HG02763 (cell line): ENCODE measurements around the gene GIMAP7.
"Not testable (repeated sequence)": the region's sequence is repeated elsewhere in the genome, so short reads cannot be mapped to it uniquely, and the experiment has no call there.

Experiments used
- ATAC-seq: cut with Tn5 transposase; IDR thresholded peaks from one replicate; pipeline ENCODE4 v1.9.1; 2021; ENCODE audit warnings: mild to moderate bottlenecking, moderate library complexity; ENCODE audit not compliant: unreplicated experiment

GIMAP7 gene

GRCh38 chr7:150514748-150515222 lies at the start of gene GIMAP7:
TSS of gene GIMAP7 (plus strand) at chr7:150514872. CDS start at chr7:150519975, 5,103 bp downstream.
- peak; percentile 58 for ATAC-seq

- ATAC-seq: no peak
These were observed 49.7 kb upstream of the GIMAP7 start for GRCh38 chr7:150464962-150465361.

GRCh38 chr7:150465414-150465813 lies 49.3 kb upstream of the GIMAP7 start:
- no peak for ATAC-seq

- no peak for ATAC-seq
These were observed 48.2 kb upstream of the GIMAP7 start for GRCh38 chr7:150466477-150466876.

GRCh38 chr7:150468241-150468640 lies 46.4 kb upstream of the GIMAP7 start:
- no peak for ATAC-seq

- ATAC-seq: no peak
These were observed 42.8 kb upstream of the GIMAP7 start for GRCh38 chr7:150471886-150472285.

GRCh38 chr7:150473902-150474301 lies 40.8 kb upstream of the GIMAP7 start:
- ATAC-seq: no peak

- ATAC-seq: no peak
These were observed 38.4 kb upstream of the GIMAP7 start for GRCh38 chr7:150476285-150476684.

- ATAC-seq: no peak
These were observed 37.6 kb upstream of the GIMAP7 start for GRCh38 chr7:150476819-150477631.

GRCh38 chr7:150479023-150479716 lies 35.5 kb upstream of the GIMAP7 start:
- ATAC-seq: no peak

- ATAC-seq: no peak
These were observed 33.3 kb upstream of the GIMAP7 start for GRCh38 chr7:150481186-150481920.

GRCh38 chr7:150481922-150482321 lies 32.8 kb upstream of the GIMAP7 start:
- ATAC-seq: no peak

- not testable (repeated sequence) for ATAC-seq
These were observed 31.2 kb upstream of the GIMAP7 start for GRCh38 chr7:150483514-150483913.

GRCh38 chr7:150484071-150484470 lies 30.6 kb upstream of the GIMAP7 start:
- not testable (repeated sequence) for ATAC-seq

GRCh38 chr7:150487625-150488024 lies 27.0 kb upstream of the GIMAP7 start:
- ATAC-seq: no peak

GRCh38 chr7:150489782-150490181 lies 24.9 kb upstream of the GIMAP7 start:
- ATAC-seq: no peak

GRCh38 chr7:150493442-150493841 lies 21.2 kb upstream of the GIMAP7 start:
- not testable (repeated sequence) for ATAC-seq

- ATAC-seq: no peak
These were observed 12.2 kb upstream of the GIMAP7 start for GRCh38 chr7:150502519-150502918.

- no peak for ATAC-seq
These were observed 11.5 kb upstream of the GIMAP7 start for GRCh38 chr7:150503155-150503554.

- ATAC-seq: no peak
These were observed 11.1 kb upstream of the GIMAP7 start for GRCh38 chr7:150503581-150503980.

- no peak for ATAC-seq
These were observed 6.6 kb upstream of the GIMAP7 start for GRCh38 chr7:150507947-150508602.
